Measurements from ENCODE around the gene ZNF300.
A peak's percentile ranks its signal among the peaks of the same experiment; 100 is the strongest.
"Not testable (repeated sequence)": the region's sequence is repeated elsewhere in the genome, so short reads cannot be mapped to it uniquely, and the experiment has no call there.

The ZNF300 gene

GRCh38 chr5:150846654-150847333, 58.0 kb downstream of the ZNF300 start (continued):
- TF ChIP-seq ZBTB44 (tag by site-specific recombination; IDR thresholded peaks at IDR 0.05), result peak; percentile 46; the same call in 1 of the 2 replicates
- peak; percentile 43; the same call in 1 of the 2 replicates for TF ChIP-seq ZFP69B (tag by site-specific recombination; IDR thresholded peaks at IDR 0.05)
- no peak for TF ChIP-seq SETDB1 (IDR thresholded peaks at IDR 0.05; ENCODE audit: insufficient read length, low read length)
- TF ChIP-seq ZNF660 (tag by site-specific recombination; IDR thresholded peaks at IDR 0.05), result peak; percentile 80
- peak; percentile 34 for TF ChIP-seq ZNF629 (tag by site-specific recombination; IDR thresholded peaks at IDR 0.05)
- TF ChIP-seq ZNF692 (tag by site-specific recombination; IDR thresholded peaks at IDR 0.05), result peak; percentile 52; the same call in 1 of the 2 replicates
- TF ChIP-seq ZNF654 (tag by site-specific recombination; IDR thresholded peaks at IDR 0.05; ENCODE audit: low read depth), result peak; percentile 92
- TF ChIP-seq PRDM10 (tag by site-specific recombination; IDR thresholded peaks at IDR 0.05), result no peak
- TF ChIP-seq ZNF561 (tag by site-specific recombination; IDR thresholded peaks at IDR 0.05; ENCODE audit: borderline replicate concordance), result peak; percentile 26; the same call in 1 of the 2 replicates
- peak; percentile 59 for TF ChIP-seq ZNF2 (tag by site-specific recombination; IDR thresholded peaks at IDR 0.05)
- peak; percentile 60; the same call in 1 of the 2 replicates for TF ChIP-seq ZNF324 (tag by site-specific recombination; IDR thresholded peaks at IDR 0.05)
- no peak for TF ChIP-seq ZNF768 (tag by site-specific recombination; IDR thresholded peaks at IDR 0.05)
- TF ChIP-seq ATF2 (tag by site-specific recombination; IDR thresholded peaks at IDR 0.05; ENCODE audit: low read depth), result peak; percentile 80

- H3K36me3 ChIP-seq (ENCODE audit: control insufficient read depth in 2 of 2, insufficient read depth in 1 of 2, low read length in 2 of 2); H3K4me1 ChIP-seq (ENCODE audit: control insufficient read depth, insufficient read depth, low read length); H3K9me3 ChIP-seq (ENCODE audit: control insufficient read depth, insufficient read depth, low read depth, low read length); H3K27ac ChIP-seq (ENCODE audit: extremely low read depth, low read depth, low read length); H3K4me3 ChIP-seq (ENCODE audit: low read depth, low read length): not testable (repeated sequence)
- ChIA-PET CTCF (interaction anchor here (0.6 to 3.4 kb wide), 19 partner anchors 9 to 683 kb away, joined by 3 to 31 read pairs (median 4); partner anchors contain the start of genes DCTN4 and RBM22), POLR2A (interaction anchor here (1.0 kb wide), 1 partner anchor 146 kb away, joined by 5 read pairs; the partner anchor contains the start of gene RBM22)
These were observed 58.5 kb downstream of the ZNF300 start, which contains the start of gene IRGM for GRCh38 chr5:150846308-150846653. Gene IRGM, plus strand, starts transcription at chr5:150846521. Its CDS starts 1,603 bp downstream, at chr5:150848124.
